Psoas muscle (tissue), 8 donors: Measurements from ENCODE around the gene PRPF40B. TPM values are rescaled to one million over a fixed set of nuclear protein-coding genes. Genes with fewer than 3 reads are reported as not detected.
A peak's percentile ranks its signal among the peaks of the same experiment; 100 is the strongest.

ENCODE experiments used
- ATAC-seq, 4 donors: fragments of 200-7000 bp; cut with Tn5 transposase; one replicate each; pipeline ENCODE4 v1.9.1; 2020; ENCODE audit warnings: moderate library complexity in 3 of 4, mild to moderate bottlenecking in 2 of 4
- DNase-seq, 2 donors: peaks; one replicate each; pipeline ENCODE4 v3.0.0-alpha.2; 2020
- H3K27ac ChIP-seq: fragments of 200-600 bp; one replicate; pipeline ENCODE4 v1.8.0; 2022
- H3K27me3 ChIP-seq, 3 donors: fragments of 200-600 bp in 1 of 3; one replicate each; pipeline versions ENCODE4 v1.6.1 to v1.8.0; 2013 to 2022; ENCODE audit warnings: low read length in 2 of 3, mild to moderate bottlenecking in 2 of 3, moderate library complexity in 1 of 3; ENCODE audit not compliant: insufficient read depth in 3 of 3
- H3K36me3 ChIP-seq, 2 donors: fragments of 200-600 bp in 1 of 2; one replicate each; pipeline versions ENCODE4 v1.6.1 to v1.8.0; 2013 to 2022; ENCODE audit warnings: low read depth in 1 of 2, mild to moderate bottlenecking in 1 of 2, moderate library complexity in 1 of 2; ENCODE audit not compliant: insufficient read depth in 1 of 2
- H3K4me1 ChIP-seq: fragments of 200-600 bp; one replicate; pipeline ENCODE4 v1.8.0; 2022
- H3K4me3 ChIP-seq: fragments of 200-600 bp; one replicate; pipeline ENCODE4 v1.8.0; 2022; ENCODE audit warnings: mild to moderate bottlenecking
- H3K9me3 ChIP-seq: fragments of 200-600 bp; one replicate; pipeline ENCODE4 v1.8.0; 2022
- WGBS, 3 donors: extraction: QIAGEN DNeasy Blood & Tissue Kit; methylation state at CpG; one replicate each; pipeline versions ENCODE4 v1.1.6 to v1.1.7; 2013; 5-methylcytosine and 5-hydroxymethylcytosine counted together
- intact Hi-C, 2 donors: fragments of 100-400 bp; cut with DNase I; formaldehyde crosslinking; loops; one replicate each; pipeline versions ENCODE4 v1.11.0 to v1.14.2; 2022
- polyA plus RNA-seq, 3 donors: library from polyadenylated mRNA; stranded (reverse); fragments of 200-250 nt; gene quantifications; one replicate each; pipeline ENCODE4 v1.2.3, GENCODE V29; 2013
- total RNA-seq, 4 donors: library from RNA; stranded (reverse); fragmentation: NEBNext Ultra II Directional in 2 of 4; extraction: Animal tissue kit (Norgen Biotek cat#: 25700) in 2 of 4; gene quantifications; one replicate each; pipeline versions ENCODE4 v1.2.1 to v1.2.4, GENCODE V29; 2021 to 2023
- TF ChIP-seq, protein P1 (sequence below): fragments of 200-600 bp; IDR thresholded peaks from one replicate; pipeline ENCODE4 v1.8.0; 2022; ENCODE audit warnings: antibody characterized with exemption
- donor health status: healthy with polysubstance abuse.
- donor health status: DM: no; HTN: no; CAD: no; lungs with moderate emphysema.
- donor health status: Bipolar disorder and iron deficiency.
- donor health status: healthy.
- donor health status: DM: yes; HTN: yes; CAD: no.
- donor health status: DM: no; HTN: no; CAD: no.
- donor health status: DM: no; HTN: no; CAD: no.
- donor health status: DM: yes; HTN: yes; CAD: no.

PRPF40B gene
- total and polyA plus RNA-seq, 7 donors = 10.1 to 26.1 (median 24.5) TPM

GRCh38 chr12:49621651-49622500 lies 1.5 kb upstream of the PRPF40B start:
- 6 to 11% (median 6%) methylated on average over 23 to 33 of the region's 33 CpGs for WGBS, 3 donors
- ATAC-seq (peak in 1 of 4 donors; percentile 15), DNase-seq (no peak)
- TF ChIP-seq, protein P1, sequence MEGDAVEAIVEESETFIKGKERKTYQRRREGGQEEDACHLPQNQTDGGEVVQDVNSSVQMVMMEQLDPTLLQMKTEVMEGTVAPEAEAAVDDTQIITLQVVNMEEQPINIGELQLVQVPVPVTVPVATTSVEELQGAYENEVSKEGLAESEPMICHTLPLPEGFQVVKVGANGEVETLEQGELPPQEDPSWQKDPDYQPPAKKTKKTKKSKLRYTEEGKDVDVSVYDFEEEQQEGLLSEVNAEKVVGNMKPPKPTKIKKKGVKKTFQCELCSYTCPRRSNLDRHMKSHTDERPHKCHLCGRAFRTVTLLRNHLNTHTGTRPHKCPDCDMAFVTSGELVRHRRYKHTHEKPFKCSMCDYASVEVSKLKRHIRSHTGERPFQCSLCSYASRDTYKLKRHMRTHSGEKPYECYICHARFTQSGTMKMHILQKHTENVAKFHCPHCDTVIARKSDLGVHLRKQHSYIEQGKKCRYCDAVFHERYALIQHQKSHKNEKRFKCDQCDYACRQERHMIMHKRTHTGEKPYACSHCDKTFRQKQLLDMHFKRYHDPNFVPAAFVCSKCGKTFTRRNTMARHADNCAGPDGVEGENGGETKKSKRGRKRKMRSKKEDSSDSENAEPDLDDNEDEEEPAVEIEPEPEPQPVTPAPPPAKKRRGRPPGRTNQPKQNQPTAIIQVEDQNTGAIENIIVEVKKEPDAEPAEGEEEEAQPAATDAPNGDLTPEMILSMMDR = no peak
- H3K27me3 ChIP-seq = no peaks in the 10 kb centered on the region
- intact Hi-C loops = loop anchor here (5.0 to 10.0 kb wide), 2 partner anchors 55 to 213 kb away; partner anchors contain the start of gene MCRS1 (in 1 of the 2)
- H3K4me1 ChIP-seq = peaks cover 8% of the 10 kb centered on the region
- no peaks in the 10 kb centered on the region for H3K9me3 ChIP-seq
- H3K4me3 ChIP-seq = peak overlapping the region; percentile 69
- H3K27ac ChIP-seq = peak overlapping the region; percentile 71
- no peaks in the 10 kb centered on the region for H3K36me3 ChIP-seq

DNA sequence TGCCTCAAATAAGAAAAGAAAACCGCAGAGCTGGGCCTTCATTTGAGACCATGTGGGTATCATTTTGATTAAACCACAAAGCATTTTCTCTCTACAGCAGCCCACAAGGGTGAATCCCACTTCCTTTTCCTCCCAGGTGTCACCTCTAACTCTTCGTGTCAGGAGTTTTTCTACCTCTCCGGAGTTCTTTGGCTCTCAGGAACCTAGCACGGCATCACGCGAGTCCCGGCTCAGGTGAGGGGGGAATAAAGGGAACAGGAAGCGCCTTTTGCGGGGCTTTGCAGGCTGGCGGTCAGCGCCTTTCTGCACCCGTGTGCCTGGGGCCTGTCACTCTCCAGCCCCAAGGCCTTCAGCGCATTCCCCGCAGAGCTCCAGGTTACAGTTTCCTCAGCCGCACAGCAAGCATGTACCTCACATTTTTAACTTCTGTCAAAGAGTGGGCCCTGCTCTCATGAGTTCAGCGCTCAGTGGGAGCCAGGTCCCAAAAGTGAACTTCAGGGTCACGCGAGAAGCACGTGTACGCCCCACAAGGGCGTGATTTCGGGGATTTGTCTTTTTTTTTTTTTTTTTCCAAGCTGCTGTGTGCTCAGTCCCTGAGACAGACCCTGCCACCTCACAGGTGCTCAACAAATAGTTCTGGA lies 740 bp upstream of the PRPF40B start:
- WGBS, 3 donors = 0 to 2% (median 1%) methylated on average over 22 of the region's 22 CpGs
- TF ChIP-seq, protein P1 = no peak
- peaks cover 8% of the 10 kb centered on the region for H3K4me1 ChIP-seq
- H3K27me3 ChIP-seq = no peaks in the 10 kb centered on the region
- H3K36me3 ChIP-seq = no peaks in the 10 kb centered on the region
- DNase-seq (no peak), ATAC-seq (peak; percentile 35 to 57 (median 39))
- peak overlapping the region; percentile 69 for H3K4me3 ChIP-seq
- H3K27ac ChIP-seq = peak overlapping the region; percentile 71
- H3K9me3 ChIP-seq = no peaks in the 10 kb centered on the region
- intact Hi-C loops = loop anchor here (5.0 to 10.0 kb wide), 2 partner anchors 55 to 212 kb away; partner anchors contain the start of gene MCRS1 (in 1 of the 2)

- Histone ChIP-seq H3K27ac (peak overlapping the region; percentile 71), H3K9me3 (no peaks in the 10 kb centered on the region), H3K36me3 (no peaks in the 10 kb centered on the region), H3K4me1 (peaks cover 8% of the 10 kb centered on the region), H3K27me3 (no peaks in the 10 kb centered on the region), H3K4me3 (no peak overlapping the region)
- WGBS, 3 donors = 52 to 59% (median 56%) methylated on average over 4 of the region's 4 CpGs
- intact Hi-C loops = loop anchor here (5.0 to 10.0 kb wide), 2 partner anchors 58 to 210 kb away; partner anchors contain the start of gene MCRS1 (in 1 of the 2)
- TF ChIP-seq, protein P1 = no peak
- ATAC-seq (no peak), DNase-seq (no peak)
Measured at GRCh38 chr12:49624921-49625577, 1.7 kb downstream of the PRPF40B start.

GRCh38 chr12:49626169-49626835 lies 2.9 kb downstream of the PRPF40B start:
- Histone ChIP-seq H3K27ac (no peak overlapping the region), H3K4me3 (no peak overlapping the region), H3K27me3 (no peaks in the 10 kb centered on the region), H3K36me3 (no peaks in the 10 kb centered on the region), H3K9me3 (no peaks in the 10 kb centered on the region), H3K4me1 (peaks cover 7% of the 10 kb centered on the region)
- TF ChIP-seq, protein P1 = no peak
- intact Hi-C loops = loop anchor here in 1 of 2 donors (10.0 kb wide), 1 partner anchor 208 kb away; no protein-coding TSS in a partner anchor
- no peak for ATAC-seq
- DNase-seq = no peak
- WGBS, 3 donors = 74 to 80% (median 77%) methylated on average over 6 of the region's 6 CpGs
